ENCODE results near the gene GTF2F2.
A peak's percentile ranks its signal among the peaks of the same experiment; 100 is the strongest.

Gene GTF2F2

DNA sequence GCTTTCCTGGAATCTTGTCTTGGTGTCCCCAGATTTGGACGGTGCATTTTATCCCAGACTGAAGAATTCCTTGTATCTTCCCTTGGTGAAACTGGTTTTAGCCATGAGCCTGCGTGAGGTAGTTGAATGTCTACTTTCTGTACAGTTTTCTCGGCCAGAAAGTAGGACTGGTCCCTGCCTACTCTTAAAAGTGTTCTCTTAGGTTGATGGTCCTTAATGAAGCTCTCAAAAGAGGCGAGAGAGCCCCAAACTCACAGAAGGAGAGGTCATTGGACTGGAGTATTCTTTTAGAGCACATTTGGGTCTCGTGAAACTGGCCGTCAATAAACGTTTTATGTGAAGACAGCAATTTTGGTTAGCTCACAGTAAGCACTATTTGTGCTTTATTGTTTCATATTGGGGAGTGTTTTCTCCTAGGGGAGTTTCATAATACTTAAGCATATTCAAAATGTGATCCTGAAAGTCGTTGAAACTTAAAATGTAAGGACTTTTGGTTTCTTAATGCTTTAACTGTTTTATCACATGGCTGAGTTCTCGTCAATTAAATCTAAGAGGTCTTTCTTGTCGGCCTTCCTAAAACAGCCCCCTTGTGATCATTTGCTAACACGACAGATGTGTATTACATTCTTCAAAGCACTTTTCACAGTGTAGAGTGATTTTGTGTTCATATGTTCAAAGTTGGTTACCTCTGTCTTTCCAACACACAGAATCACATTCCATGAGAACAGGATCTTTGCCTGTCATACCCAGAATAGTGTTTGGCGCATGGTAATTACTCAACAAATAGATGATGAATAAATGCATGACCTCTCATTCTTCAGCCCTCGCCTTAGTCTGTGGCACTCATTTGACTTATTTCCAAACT, 889 bp downstream of the GTF2F2 start:
- Histone ChIP-seq H3K27me3 (ENCODE audit: insufficient read depth, poor library complexity, severe bottlenecking) (no peaks in the 10 kb centered on the region), H3K4me3 (replicated peaks; ENCODE audit: insufficient read depth, low read length) (peak overlapping the region; percentile 84), H3K27ac (replicated peaks) (peak overlapping the region; percentile 88)
- no peak for TF ChIP-seq GABPA (IDR thresholded peaks at IDR 0.05; ENCODE audit: low read depth)
- no peak for TF ChIP-seq SPI1 (IDR thresholded peaks at IDR 0.05; ENCODE audit: borderline replicate concordance, low read depth)
- TF ChIP-seq, protein P1, sequence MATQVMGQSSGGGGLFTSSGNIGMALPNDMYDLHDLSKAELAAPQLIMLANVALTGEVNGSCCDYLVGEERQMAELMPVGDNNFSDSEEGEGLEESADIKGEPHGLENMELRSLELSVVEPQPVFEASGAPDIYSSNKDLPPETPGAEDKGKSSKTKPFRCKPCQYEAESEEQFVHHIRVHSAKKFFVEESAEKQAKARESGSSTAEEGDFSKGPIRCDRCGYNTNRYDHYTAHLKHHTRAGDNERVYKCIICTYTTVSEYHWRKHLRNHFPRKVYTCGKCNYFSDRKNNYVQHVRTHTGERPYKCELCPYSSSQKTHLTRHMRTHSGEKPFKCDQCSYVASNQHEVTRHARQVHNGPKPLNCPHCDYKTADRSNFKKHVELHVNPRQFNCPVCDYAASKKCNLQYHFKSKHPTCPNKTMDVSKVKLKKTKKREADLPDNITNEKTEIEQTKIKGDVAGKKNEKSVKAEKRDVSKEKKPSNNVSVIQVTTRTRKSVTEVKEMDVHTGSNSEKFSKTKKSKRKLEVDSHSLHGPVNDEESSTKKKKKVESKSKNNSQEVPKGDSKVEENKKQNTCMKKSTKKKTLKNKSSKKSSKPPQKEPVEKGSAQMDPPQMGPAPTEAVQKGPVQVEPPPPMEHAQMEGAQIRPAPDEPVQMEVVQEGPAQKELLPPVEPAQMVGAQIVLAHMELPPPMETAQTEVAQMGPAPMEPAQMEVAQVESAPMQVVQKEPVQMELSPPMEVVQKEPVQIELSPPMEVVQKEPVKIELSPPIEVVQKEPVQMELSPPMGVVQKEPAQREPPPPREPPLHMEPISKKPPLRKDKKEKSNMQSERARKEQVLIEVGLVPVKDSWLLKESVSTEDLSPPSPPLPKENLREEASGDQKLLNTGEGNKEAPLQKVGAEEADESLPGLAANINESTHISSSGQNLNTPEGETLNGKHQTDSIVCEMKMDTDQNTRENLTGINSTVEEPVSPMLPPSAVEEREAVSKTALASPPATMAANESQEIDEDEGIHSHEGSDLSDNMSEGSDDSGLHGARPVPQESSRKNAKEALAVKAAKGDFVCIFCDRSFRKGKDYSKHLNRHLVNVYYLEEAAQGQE (IDR thresholded peaks at IDR 0.05; ENCODE audit: insufficient replicate concordance, low read depth): no peak
- TF ChIP-seq, protein P2, sequence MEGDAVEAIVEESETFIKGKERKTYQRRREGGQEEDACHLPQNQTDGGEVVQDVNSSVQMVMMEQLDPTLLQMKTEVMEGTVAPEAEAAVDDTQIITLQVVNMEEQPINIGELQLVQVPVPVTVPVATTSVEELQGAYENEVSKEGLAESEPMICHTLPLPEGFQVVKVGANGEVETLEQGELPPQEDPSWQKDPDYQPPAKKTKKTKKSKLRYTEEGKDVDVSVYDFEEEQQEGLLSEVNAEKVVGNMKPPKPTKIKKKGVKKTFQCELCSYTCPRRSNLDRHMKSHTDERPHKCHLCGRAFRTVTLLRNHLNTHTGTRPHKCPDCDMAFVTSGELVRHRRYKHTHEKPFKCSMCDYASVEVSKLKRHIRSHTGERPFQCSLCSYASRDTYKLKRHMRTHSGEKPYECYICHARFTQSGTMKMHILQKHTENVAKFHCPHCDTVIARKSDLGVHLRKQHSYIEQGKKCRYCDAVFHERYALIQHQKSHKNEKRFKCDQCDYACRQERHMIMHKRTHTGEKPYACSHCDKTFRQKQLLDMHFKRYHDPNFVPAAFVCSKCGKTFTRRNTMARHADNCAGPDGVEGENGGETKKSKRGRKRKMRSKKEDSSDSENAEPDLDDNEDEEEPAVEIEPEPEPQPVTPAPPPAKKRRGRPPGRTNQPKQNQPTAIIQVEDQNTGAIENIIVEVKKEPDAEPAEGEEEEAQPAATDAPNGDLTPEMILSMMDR (IDR thresholded peaks at IDR 0.05; ENCODE audit: insufficient read depth, low read length): no peak
- no peak for TF ChIP-seq POLR2AphosphoS5 (IDR thresholded peaks at IDR 0.05; ENCODE audit: low read depth)
- DNase-seq (ENCODE audit: low read depth in 1 of 2, low spot score in 1 of 2): no peak

DNA sequence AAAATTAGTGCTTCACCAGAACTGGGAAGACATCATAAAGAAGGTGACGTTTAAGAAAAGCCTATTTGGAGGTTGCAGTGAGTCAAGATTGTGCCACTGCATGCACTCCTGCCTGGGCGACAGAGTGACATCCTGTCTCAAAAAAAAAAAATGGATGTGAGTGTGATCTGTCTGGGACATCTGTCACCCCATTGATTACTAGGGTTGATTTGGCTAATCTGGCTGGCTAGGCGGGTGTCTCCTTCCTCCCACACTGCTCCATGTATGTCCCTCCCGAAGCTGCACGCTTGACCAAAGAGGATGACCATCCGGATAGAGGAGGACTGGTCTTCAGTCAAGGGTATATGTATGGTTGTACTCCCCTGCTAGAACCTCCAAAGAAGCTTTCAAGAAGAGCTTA, 2.6 kb downstream of the GTF2F2 start:
- DNase-seq (ENCODE audit: low read depth in 1 of 2, low spot score in 1 of 2): no peak
- TF ChIP-seq POLR2AphosphoS5 (IDR thresholded peaks at IDR 0.05; ENCODE audit: low read depth) (no peak), SPI1 (IDR thresholded peaks at IDR 0.05; ENCODE audit: borderline replicate concordance, low read depth) (no peak), GABPA (IDR thresholded peaks at IDR 0.05; ENCODE audit: low read depth) (no peak)
- TF ChIP-seq, protein P2 (IDR thresholded peaks at IDR 0.05; ENCODE audit: insufficient read depth, low read length): no peak
- TF ChIP-seq, protein P1 (IDR thresholded peaks at IDR 0.05; ENCODE audit: insufficient replicate concordance, low read depth): no peak

DNA sequence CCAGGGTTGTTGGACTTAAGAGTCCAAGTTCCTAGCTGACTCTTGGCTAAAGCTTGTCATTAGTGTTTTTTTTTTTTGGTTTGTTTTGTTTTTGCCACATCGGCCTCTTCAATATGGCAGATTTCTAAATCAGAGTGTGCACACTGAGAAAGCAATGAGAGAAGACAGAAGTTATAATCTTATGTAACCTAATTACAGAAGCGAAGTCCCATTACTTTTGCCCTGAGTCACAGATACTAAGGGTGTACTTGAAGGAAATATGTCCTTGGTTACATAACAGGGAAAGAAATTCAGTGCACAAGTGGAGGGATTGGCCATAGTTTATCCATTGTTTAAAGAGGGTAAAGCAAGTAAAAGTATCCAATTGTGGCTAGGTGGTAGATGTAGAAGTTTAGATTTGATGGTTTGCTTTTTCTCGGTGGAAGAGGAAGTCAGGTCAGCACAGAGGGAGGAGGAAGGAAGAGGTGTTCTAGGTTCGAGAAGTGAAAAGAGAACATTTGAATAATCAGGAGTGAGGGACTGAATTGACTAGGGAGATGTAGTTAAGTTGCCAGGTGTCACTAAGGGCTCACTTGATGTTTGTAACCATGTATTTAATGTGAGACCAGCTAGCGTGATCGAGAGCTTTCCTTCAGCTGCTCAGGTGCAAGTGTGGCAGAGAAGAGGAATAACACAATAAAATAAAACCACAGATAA, 12.2 kb downstream of the GTF2F2 start:
- peak overlapping the region; percentile 44 for H3K27ac ChIP-seq (replicated peaks)
- DNase-seq (ENCODE audit: low read depth in 1 of 2, low spot score in 1 of 2): peak; percentile 34 to 47

More for the DNA sequence above, 2.6 kb downstream of the GTF2F2 start:
- H3K27me3 ChIP-seq (ENCODE audit: insufficient read depth, poor library complexity, severe bottlenecking): no peaks in the 10 kb centered on the region
- no peak overlapping the region for H3K4me3 ChIP-seq (replicated peaks; ENCODE audit: insufficient read depth, low read length)
- H3K27ac ChIP-seq (replicated peaks): no peak overlapping the region

More for the DNA sequence above, 12.2 kb downstream of the GTF2F2 start:
- H3K27me3 ChIP-seq (ENCODE audit: insufficient read depth, poor library complexity, severe bottlenecking): no peaks in the 10 kb centered on the region
- TF ChIP-seq POLR2AphosphoS5 (IDR thresholded peaks at IDR 0.05; ENCODE audit: low read depth): no peak
- peak; percentile 76; the same call in 1 of the 2 replicates for TF ChIP-seq SPI1 (IDR thresholded peaks at IDR 0.05; ENCODE audit: borderline replicate concordance, low read depth)
- TF ChIP-seq, protein P2 (IDR thresholded peaks at IDR 0.05; ENCODE audit: insufficient read depth, low read length): no peak
- H3K4me3 ChIP-seq (replicated peaks; ENCODE audit: insufficient read depth, low read length): no peak overlapping the region
